Trophoblast cell (in vitro differentiated cells and primary cell): ENCODE measurements around the gene TANGO6.
A peak's percentile ranks its signal among the peaks of the same experiment; 100 is the strongest.

Source experiments
- DNase-seq, 2 donors: peaks; one replicate each; pipeline ENCODE4 v3.0.0-alpha.2; 2016
- H2AFZ ChIP-seq: 2 replicates; pipeline ENCODE4 v1.6.1; 2013; ENCODE audit warnings: low read length, moderate library complexity, mild to moderate bottlenecking; ENCODE audit not compliant: insufficient read depth, poor library complexity
- H2AK5ac ChIP-seq: 2 replicates; pipeline ENCODE4 v1.6.1; 2013; ENCODE audit warnings: mild to moderate bottlenecking, low read length
- H2BK120ac ChIP-seq: 2 replicates; pipeline ENCODE4 v1.6.1; 2013; ENCODE audit warnings: low read length, mild to moderate bottlenecking, moderate library complexity; ENCODE audit not compliant: insufficient read depth, poor library complexity
- H2BK12ac ChIP-seq: 2 replicates; pipeline ENCODE4 v1.6.1; 2013; ENCODE audit warnings: mild to moderate bottlenecking, low read length, moderate library complexity
- H2BK5ac ChIP-seq: 2 replicates; pipeline ENCODE4 v1.6.1; 2013; ENCODE audit warnings: low read length, low read depth, moderate library complexity, mild to moderate bottlenecking; ENCODE audit not compliant: poor library complexity
- H3K14ac ChIP-seq: 2 replicates; pipeline ENCODE4 v1.6.1; 2013; ENCODE audit warnings: mild to moderate bottlenecking, low read length
- H3K18ac ChIP-seq: 2 replicates; pipeline ENCODE4 v1.6.1; 2013; ENCODE audit warnings: mild to moderate bottlenecking, low read length
- H3K23ac ChIP-seq: 2 replicates; pipeline ENCODE4 v1.6.1; 2013; ENCODE audit warnings: low read length
- H3K27ac ChIP-seq: 2 replicates; pipeline ENCODE4 v1.5.1; 2013; ENCODE audit warnings: low read depth, mild to moderate bottlenecking, inconsistent platforms, low read length, moderate library complexity
- H3K27me3 ChIP-seq: 2 replicates; pipeline ENCODE4 v1.6.1; 2013; ENCODE audit warnings: inconsistent platforms, mild to moderate bottlenecking, low read length, moderate library complexity; ENCODE audit not compliant: insufficient read depth
- H3K36me3 ChIP-seq, 2 experiments: 1 replicate in 1 of 2; 2 replicates in 1 of 2; pipeline ENCODE4 v1.6.1; 2013; ENCODE audit warnings: low read length in 2 of 2, mild to moderate bottlenecking in 2 of 2, moderate library complexity in 1 of 2; ENCODE audit not compliant: insufficient read depth in 2 of 2, control insufficient read depth in 1 of 2
- H3K4ac ChIP-seq: 2 replicates; pipeline ENCODE4 v1.6.1; 2013; ENCODE audit warnings: low read depth, mild to moderate bottlenecking, low read length, moderate library complexity
- H3K4me1 ChIP-seq, 2 experiments: 1 replicate in 1 of 2; 2 replicates in 1 of 2; pipeline ENCODE4 v1.6.1; 2013; ENCODE audit warnings: low read length in 2 of 2, mild to moderate bottlenecking in 2 of 2, moderate library complexity in 1 of 2; ENCODE audit not compliant: insufficient read depth in 2 of 2, control insufficient read depth in 1 of 2
- H3K4me2 ChIP-seq: 2 replicates; pipeline ENCODE4 v1.6.1; 2013; ENCODE audit warnings: inconsistent platforms, mild to moderate bottlenecking, low read length, moderate library complexity
- H3K4me3 ChIP-seq: 2 replicates; pipeline ENCODE4 v1.5.1; 2013; ENCODE audit warnings: mild to moderate bottlenecking, low read depth, low read length, inconsistent platforms
- H3K79me1 ChIP-seq: one replicate; pipeline ENCODE4 v1.6.1; 2013; ENCODE audit warnings: low read length
- H3K79me2 ChIP-seq: 2 replicates; pipeline ENCODE4 v1.6.1; 2013; ENCODE audit warnings: low read length, mild to moderate bottlenecking; ENCODE audit not compliant: control insufficient read depth, insufficient read depth, poor library complexity
- H3K9ac ChIP-seq: 2 replicates; pipeline ENCODE4 v1.6.1; 2013; ENCODE audit warnings: mild to moderate bottlenecking, low read length
- H3K9me3 ChIP-seq: 2 replicates; pipeline ENCODE4 v1.6.1; 2013; ENCODE audit warnings: low read depth, mild to moderate bottlenecking, control low read depth, inconsistent platforms, low read length; ENCODE audit not compliant: insufficient read depth
- H4K12ac ChIP-seq: 2 replicates; pipeline ENCODE4 v1.6.1; 2013; ENCODE audit warnings: low read depth, mild to moderate bottlenecking, low read length, moderate library complexity
- H4K8ac ChIP-seq: 2 replicates; pipeline ENCODE4 v1.6.1; 2013; ENCODE audit warnings: low read depth, mild to moderate bottlenecking, low read length, moderate library complexity
- H4K91ac ChIP-seq: one replicate; pipeline ENCODE4 v1.6.1; 2013; ENCODE audit warnings: low read depth, mild to moderate bottlenecking, low read length, moderate library complexity
- WGBS: extraction: QIAGEN DNeasy Blood & Tissue Kit; methylation state at CpG from one replicate; pipeline ENCODE4 v1.1.7; 2013; ENCODE audit warnings: missing lambda C conversion rate; ENCODE audit not compliant: insufficient read length, insufficient coverage; ENCODE audit errors: extremely low coverage; 5-methylcytosine and 5-hydroxymethylcytosine counted together

TANGO6 gene

DNA sequence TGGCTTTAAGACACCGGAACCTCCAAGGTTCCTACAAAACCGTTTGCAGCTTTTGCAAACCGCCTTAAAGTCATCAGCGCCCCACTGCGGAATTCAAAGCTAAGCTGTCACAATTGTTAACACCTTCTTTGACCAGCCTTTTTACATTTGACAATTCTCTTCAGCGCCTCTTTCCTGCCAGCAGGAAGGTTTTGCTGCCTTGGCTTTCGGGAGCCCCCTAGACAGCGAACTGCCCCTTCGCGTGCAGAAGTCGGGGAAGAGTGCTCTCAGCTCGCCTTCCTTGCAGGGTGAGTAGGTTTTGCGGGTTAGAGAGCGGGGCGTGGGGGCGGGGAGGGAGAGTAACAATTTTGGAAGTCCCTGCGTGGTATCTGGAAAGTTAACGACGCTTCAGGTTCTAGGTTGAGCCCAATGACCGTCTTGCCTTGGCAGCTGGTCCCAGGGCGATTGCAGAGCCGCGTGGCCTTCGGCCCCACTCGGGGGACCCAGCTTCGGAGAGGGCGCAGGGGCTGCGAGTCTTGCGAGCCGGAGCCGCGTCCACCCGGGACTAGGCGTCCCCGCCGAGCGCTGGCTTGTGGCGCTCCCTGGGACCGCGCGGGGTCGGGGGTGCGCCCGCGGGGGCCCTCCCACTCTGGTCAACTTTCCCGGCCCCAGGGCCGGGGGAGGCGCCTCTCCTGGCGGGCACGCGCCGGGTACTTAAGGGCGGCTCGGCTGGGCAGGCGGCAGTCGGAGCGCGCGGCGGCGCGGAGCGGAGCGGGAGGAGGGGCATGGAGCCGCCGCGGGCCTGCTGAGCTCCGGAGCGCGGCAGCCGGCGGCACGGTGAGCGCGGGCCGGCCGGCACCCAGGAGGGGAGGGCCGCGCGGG is 262.4 kb downstream of the TANGO6 start, which contains the start of gene HAS3:
Gene HAS3, plus strand, starts transcription at position 153 of the 861 bp plus-strand sequence. CDS start 3,743 bp downstream, outside the sequence.
- peaks cover 2% of the 10 kb centered on the region for H3K79me2 ChIP-seq
- peaks cover 14 to 17% of the 10 kb centered on the region in 2 experiments for H3K4me1 ChIP-seq
- WGBS: no CpG with 5 or more reads among the region's 80 CpGs
- H4K12ac ChIP-seq: no peak within 1 kb of the TSS
- H2BK120ac ChIP-seq: no peak within 1 kb of the TSS
- peak; percentile 43 to 71 for DNase-seq
- H4K91ac ChIP-seq: no peak within 1 kb of the TSS
- H3K14ac ChIP-seq: no peak within 1 kb of the TSS
- no peak within 1 kb of the TSS for H2BK12ac ChIP-seq
- no peak within 1 kb of the TSS for H3K27ac ChIP-seq
- no peak within 1 kb of the TSS for H2AK5ac ChIP-seq
- no peak within 1 kb of the TSS for H3K4ac ChIP-seq
- peaks cover 29% of the 10 kb centered on the region for H3K27me3 ChIP-seq
- no peak within 1 kb of the TSS for H4K8ac ChIP-seq
- no peak within 1 kb of the TSS for H2BK5ac ChIP-seq
- peak within 1 kb of the TSS; percentile 58 for H3K4me3 ChIP-seq
- no peaks in the 10 kb centered on the region for H3K79me1 ChIP-seq
- H2AFZ ChIP-seq: peak within 1 kb of the TSS; percentile 25
- peak within 1 kb of the TSS; percentile 96 for H3K4me2 ChIP-seq
- peak within 1 kb of the TSS; percentile 19 for H3K18ac ChIP-seq
- no peak within 1 kb of the TSS for H3K23ac ChIP-seq
- H3K9ac ChIP-seq: no peak within 1 kb of the TSS
- H3K36me3 ChIP-seq: peaks cover 6 to 7% of the 10 kb centered on the region in 2 experiments
- H3K9me3 ChIP-seq: peaks cover 4% of the 10 kb centered on the region

DNA sequence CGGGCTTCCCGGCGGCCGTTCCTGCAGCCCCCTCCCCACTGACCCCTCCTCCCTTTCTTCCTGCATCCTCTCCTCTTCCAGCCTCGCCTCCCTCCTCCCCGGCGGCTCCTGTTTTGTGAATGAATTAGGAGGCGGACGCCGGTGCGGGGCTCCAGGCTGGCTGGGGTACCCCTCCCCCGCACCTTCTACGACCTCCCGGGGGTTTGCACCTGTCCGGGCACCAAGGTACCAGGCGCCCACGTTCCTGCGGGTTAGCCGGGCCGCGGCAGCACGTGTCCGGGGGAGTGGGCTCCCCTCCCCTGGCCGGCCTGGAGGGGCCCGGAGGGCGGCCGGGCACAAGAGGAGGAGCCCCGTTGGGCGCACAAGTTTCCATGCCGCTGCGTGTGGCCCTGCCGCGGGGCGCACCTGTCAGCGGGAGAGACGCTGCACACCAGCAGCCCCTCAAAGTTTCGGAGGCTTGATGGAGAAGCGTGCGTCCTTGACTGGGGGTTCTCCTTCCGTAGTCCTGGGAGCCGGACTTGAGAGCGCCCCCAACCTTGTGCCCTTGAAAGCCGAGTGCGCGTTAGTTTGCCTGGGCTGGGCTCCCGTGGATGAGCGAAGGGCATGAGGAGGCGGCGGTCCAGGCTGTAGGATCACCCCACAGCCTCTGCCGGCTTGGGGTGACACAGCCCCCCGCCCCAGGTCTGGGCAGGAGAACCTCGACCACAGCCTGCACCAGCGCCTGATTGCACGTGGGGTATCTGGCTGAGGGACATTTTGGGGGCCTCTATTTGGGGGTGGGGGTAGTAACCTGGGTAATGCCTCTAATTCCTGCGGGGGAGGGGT is 263.4 kb downstream of the TANGO6 start:
- no peak for DNase-seq
- Histone ChIP-seq H3K4ac (no peak overlapping the region), H3K27ac (no peak overlapping the region), H3K79me2 (peaks cover 2% of the 10 kb centered on the region), H3K36me3 (peaks cover 6 to 9% of the 10 kb centered on the region in 2 experiments), H4K12ac (no peak overlapping the region), H4K8ac (no peak overlapping the region), H3K9me3 (peaks cover 4% of the 10 kb centered on the region), H2AFZ (no peak overlapping the region), H3K18ac (no peak overlapping the region), H2AK5ac (no peak overlapping the region), H3K27me3 (peaks cover 29% of the 10 kb centered on the region), H2BK5ac (no peak overlapping the region), H2BK12ac (no peak overlapping the region), H3K4me1 (peaks cover 14 to 17% of the 10 kb centered on the region in 2 experiments), H3K79me1 (no peaks in the 10 kb centered on the region), H4K91ac (no peak overlapping the region), H3K4me2 (peak overlapping the region; percentile 96), H3K23ac (no peak overlapping the region), H3K9ac (peak overlapping the region; percentile 16), H3K4me3 (peak overlapping the region; percentile 5), H3K14ac (no peak overlapping the region), H2BK120ac (no peak overlapping the region)
- no CpG with 5 or more reads among the region's 55 CpGs for WGBS

DNA sequence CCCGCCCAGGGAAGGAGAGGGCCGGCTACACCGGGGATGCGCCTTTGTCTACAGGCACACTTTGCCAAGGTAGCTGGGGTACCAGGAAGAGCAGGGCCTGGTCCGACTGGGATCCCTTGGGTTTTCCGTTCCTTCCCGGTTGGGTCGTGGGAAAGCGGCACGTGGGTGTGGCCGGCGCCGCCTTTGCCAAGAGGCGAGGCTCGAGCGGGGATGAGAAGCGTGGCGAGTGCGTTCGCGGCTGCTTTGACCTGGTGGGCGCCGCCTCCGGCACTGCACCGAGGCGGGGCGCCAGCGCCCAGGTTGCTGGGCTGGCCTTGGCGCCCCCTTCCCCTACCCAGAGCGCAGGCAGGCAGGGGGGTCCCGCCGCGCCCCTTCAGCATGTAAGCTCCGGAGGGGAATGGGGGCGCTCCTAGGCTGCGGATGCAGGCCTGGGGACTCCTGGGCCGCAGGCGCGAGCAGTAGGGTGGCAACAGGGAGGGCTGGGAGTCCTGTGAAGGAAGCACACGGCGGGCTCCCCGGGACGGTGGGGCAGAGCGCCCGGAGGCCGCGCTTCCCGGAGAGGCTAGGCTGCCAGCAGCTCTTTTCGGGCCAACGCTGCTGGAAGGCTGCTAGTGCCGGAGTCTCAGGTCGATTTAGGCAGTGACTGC is 264.1 kb downstream of the TANGO6 start:
- peaks cover 14 to 23% of the 10 kb centered on the region in 2 experiments for H3K4me1 ChIP-seq
- no peak overlapping the region for H2AK5ac ChIP-seq
- peaks cover 2% of the 10 kb centered on the region for H3K79me2 ChIP-seq
- H3K79me1 ChIP-seq: no peaks in the 10 kb centered on the region
- no peak overlapping the region for H4K91ac ChIP-seq
- no peak overlapping the region for H4K12ac ChIP-seq
- no peak overlapping the region for H3K23ac ChIP-seq
- no peak overlapping the region for H2BK120ac ChIP-seq
- H3K4me2 ChIP-seq: peak overlapping the region; percentile 96
- no peak overlapping the region for H3K14ac ChIP-seq
- H3K4ac ChIP-seq: no peak overlapping the region
- WGBS: no CpG with 5 or more reads among the region's 52 CpGs
- H3K4me3 ChIP-seq: no peak overlapping the region
- no peak overlapping the region for H3K18ac ChIP-seq
- no peak overlapping the region for H3K27ac ChIP-seq
- H3K27me3 ChIP-seq: peaks cover 29% of the 10 kb centered on the region
- H2BK5ac ChIP-seq: no peak overlapping the region
- no peak overlapping the region for H2AFZ ChIP-seq
- H3K9me3 ChIP-seq: peaks cover 4% of the 10 kb centered on the region
- peak in 1 of 2 donors; percentile 45 for DNase-seq
- no peak overlapping the region for H4K8ac ChIP-seq
- no peak overlapping the region for H3K9ac ChIP-seq
- peaks cover 6 to 9% of the 10 kb centered on the region in 2 experiments for H3K36me3 ChIP-seq
- no peak overlapping the region for H2BK12ac ChIP-seq
